ENCODE measurements around the gene TSHZ2.

GRCh38 chr20:53036992-53037391, 64.8 kb downstream of the TSHZ2 start:
- TF ChIP-seq SIN3A (IDR thresholded peaks at IDR 0.05; ENCODE audit: borderline replicate concordance, insufficient read depth, low read length) (no peak), TAF1 (IDR thresholded peaks at IDR 0.05; ENCODE audit: borderline replicate concordance, insufficient read depth, low read length) (no peak), POLR2AphosphoS5 (IDR thresholded peaks at IDR 0.05; ENCODE audit: low read depth, low read length) (no peak), REST (IDR thresholded peaks at IDR 0.05; ENCODE audit: insufficient read depth in 1 of 2, low read depth in 2 of 2, low read length in 2 of 2) (no peak)

All from PFSK-1 (cell line).